GM08714 (cell line): Measurements from ENCODE around the gene GNAS.

ENCODE experiments used
- H3K4me3 ChIP-seq: fragments of 200-500 bp; sonication (Bioruptor generic); 2 replicates; pipeline ENCODE4 v1.5.1; 2014; ENCODE audit warnings: mild to moderate bottlenecking, low read length, inconsistent platforms
- ZNF274 ChIP-seq: IDR thresholded peaks from 2 replicates; pipeline ENCODE4 v1.6.1; 2012; ENCODE audit warnings: mild to moderate bottlenecking, low read depth, low read length

GNAS gene

GRCh38 chr20:58889798-58890517 lies 37.4 kb downstream of the GNAS start:
- no peak for TF ChIP-seq ZNF274
- peak overlapping the region; percentile 72 for H3K4me3 ChIP-seq

- TF ChIP-seq ZNF274, result no peak
- H3K4me3 ChIP-seq, result peak overlapping the region; percentile 72; the same call in 1 of the 2 replicates
Measured at GRCh38 chr20:58890518-58891085, 38.1 kb downstream of the GNAS start.

DNA sequence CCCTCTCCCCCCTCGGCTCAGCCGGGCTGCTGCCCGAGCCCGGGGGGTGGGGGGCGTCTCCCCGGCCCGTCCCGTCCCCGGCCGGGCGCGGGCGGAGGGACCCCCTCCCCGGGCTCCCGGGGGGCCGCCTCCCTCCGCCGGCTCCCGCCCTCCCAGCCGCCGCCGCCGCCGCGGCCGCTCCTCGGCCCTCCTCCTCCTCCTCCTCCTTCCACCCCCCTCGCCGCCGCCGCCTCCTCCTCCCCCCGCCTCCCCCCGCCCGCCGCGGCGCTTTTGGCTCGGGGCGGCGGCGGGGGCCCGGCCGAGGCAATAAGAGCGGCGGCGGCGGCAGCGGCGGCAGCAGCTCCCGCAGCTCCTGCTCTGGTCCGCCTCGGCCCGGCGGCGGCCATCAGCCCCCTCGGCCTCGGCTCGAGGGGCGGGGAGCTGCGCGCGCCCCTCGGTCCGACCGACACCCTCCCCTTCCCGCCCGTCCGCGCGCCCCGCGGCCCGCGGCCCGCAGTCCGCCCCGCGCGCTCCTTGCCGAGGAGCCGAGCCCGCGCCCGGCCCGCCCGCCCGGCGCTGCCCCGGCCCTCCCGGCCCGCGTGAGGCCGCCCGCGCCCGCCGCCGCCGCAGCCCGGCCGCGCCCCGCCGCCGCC lies 38.7 kb downstream of the GNAS start:
- H3K4me3 ChIP-seq, result peak overlapping the region; percentile 99
- no peak for TF ChIP-seq ZNF274

DNA sequence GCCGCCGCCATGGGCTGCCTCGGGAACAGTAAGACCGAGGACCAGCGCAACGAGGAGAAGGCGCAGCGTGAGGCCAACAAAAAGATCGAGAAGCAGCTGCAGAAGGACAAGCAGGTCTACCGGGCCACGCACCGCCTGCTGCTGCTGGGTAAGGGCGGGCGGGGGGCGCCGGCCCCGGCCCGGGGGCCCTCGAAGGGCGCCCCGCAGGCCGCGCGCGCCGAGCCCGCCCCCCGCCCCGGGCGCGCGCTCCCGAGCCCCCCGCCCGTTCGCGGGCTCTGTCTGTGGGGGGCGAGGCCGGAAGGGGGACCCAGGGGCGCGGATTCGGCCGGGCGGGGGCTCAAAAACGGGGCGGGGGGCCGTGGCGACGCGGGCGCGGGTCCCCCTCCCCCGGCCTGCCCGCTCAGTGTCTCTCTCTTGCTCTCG lies 39.2 kb downstream of the GNAS start:
- TF ChIP-seq ZNF274, result no peak
- peak overlapping the region; percentile 99 for H3K4me3 ChIP-seq

- TF ChIP-seq ZNF274, result no peak
Measured at GRCh38 chr20:58892141-58892931, 39.8 kb downstream of the GNAS start.

GRCh38 chr20:58892932-58893224 lies 40.4 kb downstream of the GNAS start:
- peak overlapping the region; percentile 99 for H3K4me3 ChIP-seq
- no peak for TF ChIP-seq ZNF274

More at GRCh38 chr20:58892141-58892931, 39.8 kb downstream of the GNAS start:
- peak overlapping the region; percentile 99 for H3K4me3 ChIP-seq

GRCh38 chr20:58893355-58894120 lies 41.0 kb downstream of the GNAS start:
- TF ChIP-seq ZNF274, result no peak
- H3K4me3 ChIP-seq, result peak overlapping the region; percentile 99; the same call in 1 of the 2 replicates

DNA sequence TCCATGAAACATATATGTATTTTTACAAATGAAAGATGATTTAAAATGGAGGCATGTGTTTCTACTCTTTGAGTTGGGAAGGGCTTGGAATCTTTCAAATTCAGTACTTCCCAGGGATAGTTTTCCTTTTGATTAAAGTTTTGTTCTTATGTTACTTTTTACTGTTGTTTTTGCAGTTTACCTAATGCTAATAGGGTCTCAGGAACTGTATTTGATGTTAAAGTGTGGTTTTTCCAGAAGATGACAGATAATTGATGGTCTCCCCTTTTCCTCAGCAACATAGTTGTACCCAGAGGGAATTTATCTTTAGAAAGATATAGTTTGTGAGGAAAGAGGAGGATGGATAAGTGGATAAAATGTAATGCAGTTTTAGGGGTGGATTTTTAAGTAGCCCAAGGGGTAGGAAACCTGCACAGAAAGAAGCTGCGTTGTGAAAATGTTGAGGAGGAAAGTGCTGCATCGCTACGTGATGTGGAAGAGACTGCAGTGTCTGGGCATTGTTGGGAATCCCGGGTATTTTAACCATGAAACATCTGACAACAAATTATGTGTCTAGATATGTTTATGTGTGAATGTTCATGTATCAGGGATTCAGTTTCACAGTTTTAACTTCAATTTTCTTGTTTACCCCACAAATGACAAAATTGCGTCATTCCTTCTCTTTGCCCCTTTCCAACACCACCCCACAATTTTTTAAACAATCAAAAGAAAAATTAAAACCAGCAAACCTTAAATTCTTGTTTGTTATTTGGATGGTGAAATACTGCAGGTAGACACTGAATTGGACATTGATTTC lies 42.3 kb downstream of the GNAS start:
- peak overlapping the region; percentile 42 for H3K4me3 ChIP-seq
- TF ChIP-seq ZNF274, result no peak

GRCh38 chr20:58895448-58896180 lies 43.1 kb downstream of the GNAS start:
- no peak overlapping the region; the same call in 1 of the 2 replicates for H3K4me3 ChIP-seq
- no peak for TF ChIP-seq ZNF274

- H3K4me3 ChIP-seq, result no peak overlapping the region
- TF ChIP-seq ZNF274, result no peak
Measured at GRCh38 chr20:58896820-58897219, 44.3 kb downstream of the GNAS start.

GRCh38 chr20:58897488-58897887 lies 45.0 kb downstream of the GNAS start:
- no peak for TF ChIP-seq ZNF274
- H3K4me3 ChIP-seq, result no peak overlapping the region

DNA sequence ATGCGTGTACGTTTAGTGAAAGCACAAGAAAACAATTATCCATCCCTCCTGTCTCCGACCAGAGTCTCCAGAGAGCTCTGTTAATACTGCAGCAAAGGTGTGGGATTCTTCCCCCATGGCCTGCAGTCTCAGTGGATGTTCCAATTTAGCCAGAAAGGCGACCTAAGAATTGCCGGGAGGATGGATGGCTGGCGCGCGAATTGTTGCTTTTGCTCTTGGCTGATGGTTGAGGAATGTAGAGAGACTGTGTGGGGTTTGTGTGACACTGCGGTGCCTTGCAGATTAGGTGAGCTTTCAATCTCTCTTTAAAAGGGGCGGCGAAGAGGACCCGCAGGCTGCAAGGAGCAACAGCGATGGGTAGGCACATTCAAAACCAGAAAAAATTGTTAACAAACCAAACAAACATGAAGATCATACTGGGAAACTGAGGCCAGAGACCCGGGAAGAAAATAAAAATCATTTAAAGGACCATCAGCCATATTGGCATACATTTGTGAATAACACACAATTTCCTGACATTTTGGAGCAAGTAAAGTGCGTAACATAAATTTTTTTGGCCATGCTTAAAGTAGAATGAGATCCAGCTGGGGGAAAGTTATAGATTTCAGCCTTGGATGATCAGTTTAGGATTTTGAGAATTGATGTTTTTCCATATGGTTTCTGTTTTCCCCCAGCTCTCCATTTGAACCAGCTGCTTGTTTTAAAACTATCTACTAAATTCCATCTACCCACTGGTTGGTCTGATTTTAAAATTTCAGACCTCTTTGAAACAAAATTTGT lies 46.3 kb downstream of the GNAS start:
- no peak for TF ChIP-seq ZNF274
- no peak overlapping the region for H3K4me3 ChIP-seq

DNA sequence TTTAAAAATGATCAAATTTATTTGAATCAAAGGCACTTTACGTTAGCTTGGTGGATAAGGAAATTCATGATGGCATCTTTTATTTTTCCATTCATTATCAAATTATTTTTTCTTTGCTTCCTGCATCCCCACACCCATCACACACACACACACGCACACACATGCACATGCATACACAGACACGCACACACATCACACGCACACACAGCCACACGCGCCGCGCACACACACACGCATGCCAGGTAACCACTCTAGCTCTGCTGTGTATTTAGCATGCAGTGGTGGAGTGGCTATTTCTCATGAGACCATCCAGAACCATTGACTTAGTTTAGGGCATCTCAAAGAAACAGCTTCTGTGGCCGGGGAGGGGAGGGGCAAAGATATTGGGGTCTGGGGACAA lies 47.0 kb downstream of the GNAS start:
- TF ChIP-seq ZNF274, result no peak
- H3K4me3 ChIP-seq, result no peak overlapping the region
